Esophagus squamous epithelium (tissue), 5 donors: ENCODE data around the gene OR5D13. TPM values are rescaled to one million over a fixed set of nuclear protein-coding genes. Genes with fewer than 3 reads are reported as not detected.

Source experiments
- DNase-seq: peaks from one replicate; lab custom pipeline; 2025; lab: John Stamatoyannopoulos, UW
- H3K27ac ChIP-seq, 4 donors: fragments of 200-600 bp; sonication (generic); one replicate each; pipeline ENCODE4 v1.5.1; 2016 to 2019; ENCODE audit warnings: mild to moderate bottlenecking in 1 of 4
- H3K27me3 ChIP-seq, 4 donors: fragments of 200-600 bp; sonication (generic); 1 replicate in 3 of 4; 2 replicates in 1 of 4; pipeline versions ENCODE4 v1.5.1 to v1.6.0; 2017 to 2021; ENCODE audit warnings: antibody characterized with exemption in 1 of 4
- H3K36me3 ChIP-seq, 3 donors: fragments of 200-600 bp; sonication (generic); one replicate each; pipeline ENCODE4 v1.5.1; 2016 to 2019
- H3K4me1 ChIP-seq, 3 donors: fragments of 200-600 bp; sonication (generic); one replicate each; pipeline ENCODE4 v1.5.1; 2017 to 2019
- H3K4me3 ChIP-seq, 4 donors: fragments of 200-600 bp; sonication (generic); 1 replicate in 3 of 4; 2 replicates in 1 of 4; pipeline ENCODE4 v1.5.1; 2016 to 2019; ENCODE audit warnings: mild to moderate bottlenecking in 2 of 4, moderate library complexity in 1 of 4
- H3K9me3 ChIP-seq, 3 donors: fragments of 200-600 bp; sonication (generic); one replicate each; pipeline ENCODE4 v1.5.1; 2016 to 2019
- POLR2A ChIP-seq, 4 donors: fragments of 450-650 bp; IDR thresholded peaks; one replicate each; pipeline ENCODE4 v1.6.1; 2017; ENCODE audit warnings: antibody characterized with exemption in 4 of 4, mild to moderate bottlenecking in 4 of 4, moderate library complexity in 3 of 4
- WGBS, 2 donors: methylation state at CpG; one replicate each; pipeline ENCODE4 v1.1.5; 2018; 5-methylcytosine and 5-hydroxymethylcytosine counted together
- intact Hi-C: fragments of 100-400 bp; cut with DNase I; formaldehyde crosslinking; loops from one replicate; pipeline ENCODE4 v1.15.0; 2022
- total RNA-seq, 4 donors: library from RNA; depleted of rRNA; stranded (reverse); fragments of >200 nt; gene quantifications; one replicate each; pipeline ENCODE4 v1.1.0, GENCODE V29; 2016
- TF ChIP-seq, protein P1 (sequence below), 6 experiments: fragments of 450-650 bp in 4 of 6; fragments of 200-600 bp in 2 of 6; sonication (generic) in 2 of 6; IDR thresholded peaks; one replicate each; pipeline ENCODE4 v1.5.1; 2016 to 2019; ENCODE audit warnings: antibody characterized with exemption in 6 of 6, mild to moderate bottlenecking in 4 of 6, moderate library complexity in 4 of 6
- donor health status: DM: yes; HTN: yes; CAD: no.

Gene OR5D13, protein sequence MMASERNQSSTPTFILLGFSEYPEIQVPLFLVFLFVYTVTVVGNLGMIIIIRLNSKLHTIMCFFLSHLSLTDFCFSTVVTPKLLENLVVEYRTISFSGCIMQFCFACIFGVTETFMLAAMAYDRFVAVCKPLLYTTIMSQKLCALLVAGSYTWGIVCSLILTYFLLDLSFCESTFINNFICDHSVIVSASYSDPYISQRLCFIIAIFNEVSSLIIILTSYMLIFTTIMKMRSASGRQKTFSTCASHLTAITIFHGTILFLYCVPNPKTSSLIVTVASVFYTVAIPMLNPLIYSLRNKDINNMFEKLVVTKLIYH
- not detected for total RNA-seq

DNA sequence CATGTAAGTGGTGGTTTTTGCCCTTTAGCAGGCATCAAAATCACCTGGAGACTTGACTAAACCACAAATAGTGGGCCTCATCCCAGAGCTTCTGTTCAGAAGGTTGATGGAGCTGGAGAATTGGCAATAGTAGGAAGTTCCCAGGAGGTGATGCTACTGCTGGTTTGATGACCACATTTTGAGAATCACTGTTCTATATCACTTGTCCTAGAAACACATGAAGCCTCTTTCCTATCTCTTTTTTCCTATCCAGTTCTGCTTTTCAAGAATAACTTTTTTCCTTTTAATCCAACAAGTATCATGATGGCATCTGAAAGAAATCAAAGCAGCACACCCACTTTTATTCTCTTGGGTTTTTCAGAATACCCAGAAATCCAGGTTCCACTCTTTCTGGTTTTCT, at the start of gene OR5D13:
OR5D13 (plus strand) TSS at position 301 of the 400 bp plus-strand sequence; CDS start at position 301, 0 bp downstream.
- intact Hi-C loops, result no loop called here
- DNase-seq, result no peak
- TF ChIP-seq POLR2A (IDR thresholded peaks at IDR 0.05), result no peak
- TF ChIP-seq, protein P1, sequence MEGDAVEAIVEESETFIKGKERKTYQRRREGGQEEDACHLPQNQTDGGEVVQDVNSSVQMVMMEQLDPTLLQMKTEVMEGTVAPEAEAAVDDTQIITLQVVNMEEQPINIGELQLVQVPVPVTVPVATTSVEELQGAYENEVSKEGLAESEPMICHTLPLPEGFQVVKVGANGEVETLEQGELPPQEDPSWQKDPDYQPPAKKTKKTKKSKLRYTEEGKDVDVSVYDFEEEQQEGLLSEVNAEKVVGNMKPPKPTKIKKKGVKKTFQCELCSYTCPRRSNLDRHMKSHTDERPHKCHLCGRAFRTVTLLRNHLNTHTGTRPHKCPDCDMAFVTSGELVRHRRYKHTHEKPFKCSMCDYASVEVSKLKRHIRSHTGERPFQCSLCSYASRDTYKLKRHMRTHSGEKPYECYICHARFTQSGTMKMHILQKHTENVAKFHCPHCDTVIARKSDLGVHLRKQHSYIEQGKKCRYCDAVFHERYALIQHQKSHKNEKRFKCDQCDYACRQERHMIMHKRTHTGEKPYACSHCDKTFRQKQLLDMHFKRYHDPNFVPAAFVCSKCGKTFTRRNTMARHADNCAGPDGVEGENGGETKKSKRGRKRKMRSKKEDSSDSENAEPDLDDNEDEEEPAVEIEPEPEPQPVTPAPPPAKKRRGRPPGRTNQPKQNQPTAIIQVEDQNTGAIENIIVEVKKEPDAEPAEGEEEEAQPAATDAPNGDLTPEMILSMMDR (IDR thresholded peaks at IDR 0.05), result no peak
- H3K27me3 ChIP-seq, result no peaks in the 10 kb centered on the region
- H3K4me3 ChIP-seq, result no peak within 1 kb of the TSS
- H3K36me3 ChIP-seq, result no peaks in the 10 kb centered on the region
- no peaks in the 10 kb centered on the region for H3K4me1 ChIP-seq
- no peaks in the 10 kb centered on the region for H3K9me3 ChIP-seq
- H3K27ac ChIP-seq, result no peak within 1 kb of the TSS

DNA sequence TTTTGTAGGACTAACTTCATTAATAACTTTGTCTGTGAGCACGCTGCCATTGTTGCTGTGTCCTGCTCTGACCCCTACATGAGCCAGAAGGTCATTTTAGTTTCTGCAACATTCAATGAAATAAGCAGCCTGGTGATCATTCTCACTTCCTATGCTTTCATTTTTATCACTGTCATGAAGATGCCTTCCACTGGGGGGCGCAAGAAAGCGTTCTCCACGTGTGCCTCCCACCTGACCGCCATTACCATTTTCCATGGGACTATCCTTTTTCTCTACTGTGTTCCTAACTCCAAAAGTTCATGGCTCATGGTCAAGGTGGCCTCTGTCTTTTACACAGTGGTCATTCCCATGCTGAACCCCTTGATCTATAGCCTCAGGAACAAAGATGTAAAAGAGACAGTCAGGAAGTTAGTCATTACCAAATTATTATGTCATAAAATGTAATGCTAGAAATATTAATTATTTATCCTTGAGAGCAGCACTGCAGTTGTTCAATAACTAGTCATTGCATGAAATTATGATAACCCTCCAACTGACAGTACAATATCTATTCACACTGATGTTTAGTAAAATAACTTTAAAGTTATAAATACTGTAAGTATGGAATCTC, 46.4 kb upstream of the OR5D13 start:
- Histone ChIP-seq H3K27ac (no peak overlapping the region), H3K4me1 (no peaks in the 10 kb centered on the region), H3K36me3 (no peaks in the 10 kb centered on the region), H3K27me3 (no peaks in the 10 kb centered on the region), H3K9me3 (peaks cover 0 to 10% (median 0%) of the 10 kb centered on the region in 3 donors), H3K4me3 (no peak overlapping the region)
- WGBS, 2 donors, result 17 to 28% methylated on average over 5 of the region's 5 CpGs
- intact Hi-C loops, result no loop called here
- DNase-seq, result no peak
- TF ChIP-seq, protein P1 (IDR thresholded peaks at IDR 0.05), result no peak
- no peak for TF ChIP-seq POLR2A (IDR thresholded peaks at IDR 0.05)

DNA sequence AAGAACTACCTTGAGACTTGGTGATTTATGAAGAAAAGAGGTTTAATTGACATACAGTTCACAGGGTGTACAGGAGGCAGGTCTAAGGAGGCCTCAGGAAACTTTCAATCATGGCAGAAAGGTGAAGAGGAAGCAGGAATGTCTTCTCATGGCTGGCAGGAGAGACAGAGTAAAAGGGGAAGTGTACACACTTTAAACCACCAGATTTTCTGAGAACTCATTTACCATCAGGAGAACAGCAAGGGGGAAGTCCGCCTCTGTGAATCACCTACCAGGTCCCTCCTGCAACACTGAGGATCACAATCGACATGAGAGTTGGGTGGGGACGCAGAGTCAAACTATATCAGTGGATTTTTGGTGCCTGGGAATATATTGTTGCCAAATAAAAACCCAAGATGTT, 40.3 kb upstream of the OR5D13 start:
- no peaks in the 10 kb centered on the region for H3K4me1 ChIP-seq
- peaks cover 0 to 13% (median 0%) of the 10 kb centered on the region in 3 donors for H3K9me3 ChIP-seq
- TF ChIP-seq, protein P1 (IDR thresholded peaks at IDR 0.05), result no peak
- no peak for TF ChIP-seq POLR2A (IDR thresholded peaks at IDR 0.05)
- no peaks in the 10 kb centered on the region for H3K27me3 ChIP-seq
- no peak overlapping the region for H3K4me3 ChIP-seq
- H3K36me3 ChIP-seq, result no peaks in the 10 kb centered on the region
- intact Hi-C loops, result no loop called here
- no peak overlapping the region for H3K27ac ChIP-seq
- DNase-seq, result no peak
- WGBS, 2 donors, result 45 to 56% methylated on average over 3 of the region's 3 CpGs

DNA sequence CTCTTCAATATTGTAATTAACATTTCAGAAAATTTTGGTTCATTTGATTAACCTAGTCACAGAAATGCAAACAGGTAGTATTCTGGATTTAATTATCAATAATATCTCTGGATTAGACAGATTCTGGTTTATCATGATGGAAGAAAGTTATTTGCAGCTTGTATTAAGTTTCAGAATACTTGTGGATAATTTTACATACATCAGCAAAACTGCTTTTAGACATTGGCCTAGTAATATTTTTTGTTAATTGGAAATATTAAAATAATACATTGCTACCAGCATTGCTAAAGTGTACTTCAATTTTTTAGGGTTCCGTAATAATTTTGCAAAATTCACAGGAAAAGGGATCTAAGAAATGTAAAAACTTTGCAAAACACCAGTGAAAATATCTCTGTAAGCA, 18.4 kb downstream of the OR5D13 start:
- Histone ChIP-seq H3K4me1 (no peaks in the 10 kb centered on the region), H3K9me3 (peaks cover 0 to 4% (median 0%) of the 10 kb centered on the region in 3 donors), H3K4me3 (no peak overlapping the region), H3K27ac (no peak overlapping the region), H3K27me3 (no peaks in the 10 kb centered on the region), H3K36me3 (no peaks in the 10 kb centered on the region)
- WGBS, 2 donors, result 79 to 83% methylated on average over 1 of the region's 1 CpG
- no peak for TF ChIP-seq POLR2A (IDR thresholded peaks at IDR 0.05)
- TF ChIP-seq, protein P1 (IDR thresholded peaks at IDR 0.05), result no peak
- no peak for DNase-seq
- intact Hi-C loops, result no loop called here

DNA sequence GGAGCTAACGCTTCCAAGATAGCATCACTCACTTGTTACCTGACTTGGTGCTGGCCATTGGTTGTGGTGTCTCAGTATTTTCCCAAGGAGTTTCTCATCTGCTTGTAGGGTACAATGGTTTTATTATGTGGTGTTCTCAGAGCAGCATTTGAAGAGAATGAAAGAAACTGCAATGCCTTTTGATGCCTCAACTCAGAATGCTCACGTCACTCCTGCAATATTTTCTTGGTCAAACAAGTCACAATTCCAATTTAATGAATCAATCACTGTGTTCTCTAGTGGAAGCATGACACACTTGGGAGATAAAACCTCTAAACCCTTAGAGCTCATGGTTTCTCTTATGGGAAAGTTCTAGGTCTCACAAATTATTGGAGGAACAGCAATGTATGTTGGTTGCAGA, 20.1 kb downstream of the OR5D13 start:
- WGBS, 2 donors, result 42 to 50% methylated on average over 2 of the region's 2 CpGs

More for the DNA sequence above, 20.1 kb downstream of the OR5D13 start:
- H3K27ac ChIP-seq, result no peak overlapping the region
- H3K36me3 ChIP-seq, result no peaks in the 10 kb centered on the region
- H3K9me3 ChIP-seq, result peaks cover 0 to 4% (median 0%) of the 10 kb centered on the region in 3 donors
- no peak overlapping the region for H3K4me3 ChIP-seq
- no peak for DNase-seq
- no peak for TF ChIP-seq POLR2A (IDR thresholded peaks at IDR 0.05)
- TF ChIP-seq, protein P1 (IDR thresholded peaks at IDR 0.05), result no peak
- no peaks in the 10 kb centered on the region for H3K27me3 ChIP-seq
- intact Hi-C loops, result no loop called here
- H3K4me1 ChIP-seq, result no peaks in the 10 kb centered on the region
